WI38 (cell line): ENCODE results near the gene SNAPC4.
"Not testable (repeated sequence)": the region's sequence is repeated elsewhere in the genome, so short reads cannot be mapped to it uniquely, and the experiment has no call there.

Experiments
- H3K4me3 ChIP-seq: 2 replicates; pipeline ENCODE4 v1.5.1; 2011; ENCODE audit warnings: low read depth, mild to moderate bottlenecking, control low read depth, low read length
- TF ChIP-seq, protein P1 (sequence below): IDR thresholded peaks from 2 replicates; pipeline ENCODE4 v1.5.1; 2012; ENCODE audit warnings: low read depth, mild to moderate bottlenecking, control low read depth, low read length

The SNAPC4 gene

DNA sequence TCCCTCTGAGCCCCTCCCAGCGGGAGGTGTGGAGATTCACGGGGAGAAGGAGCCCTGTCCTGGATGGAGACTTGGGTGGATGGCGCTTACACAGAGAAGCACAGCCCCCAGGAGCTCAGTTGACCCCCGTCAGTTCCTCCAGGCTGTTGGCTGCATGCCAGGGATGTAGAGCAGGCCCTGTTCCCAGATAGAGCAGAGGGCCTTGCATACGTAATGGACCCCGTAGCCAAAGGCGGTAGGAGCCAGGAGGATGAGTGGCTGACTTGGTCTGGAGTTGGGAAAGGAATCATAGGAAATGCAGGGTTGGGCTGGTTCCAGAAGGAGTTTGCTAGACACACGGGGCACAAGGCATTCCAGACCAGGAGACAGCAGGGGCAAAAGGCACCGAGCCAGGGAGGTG is 13.0 kb upstream of the SNAPC4 start:
- TF ChIP-seq, protein P1, sequence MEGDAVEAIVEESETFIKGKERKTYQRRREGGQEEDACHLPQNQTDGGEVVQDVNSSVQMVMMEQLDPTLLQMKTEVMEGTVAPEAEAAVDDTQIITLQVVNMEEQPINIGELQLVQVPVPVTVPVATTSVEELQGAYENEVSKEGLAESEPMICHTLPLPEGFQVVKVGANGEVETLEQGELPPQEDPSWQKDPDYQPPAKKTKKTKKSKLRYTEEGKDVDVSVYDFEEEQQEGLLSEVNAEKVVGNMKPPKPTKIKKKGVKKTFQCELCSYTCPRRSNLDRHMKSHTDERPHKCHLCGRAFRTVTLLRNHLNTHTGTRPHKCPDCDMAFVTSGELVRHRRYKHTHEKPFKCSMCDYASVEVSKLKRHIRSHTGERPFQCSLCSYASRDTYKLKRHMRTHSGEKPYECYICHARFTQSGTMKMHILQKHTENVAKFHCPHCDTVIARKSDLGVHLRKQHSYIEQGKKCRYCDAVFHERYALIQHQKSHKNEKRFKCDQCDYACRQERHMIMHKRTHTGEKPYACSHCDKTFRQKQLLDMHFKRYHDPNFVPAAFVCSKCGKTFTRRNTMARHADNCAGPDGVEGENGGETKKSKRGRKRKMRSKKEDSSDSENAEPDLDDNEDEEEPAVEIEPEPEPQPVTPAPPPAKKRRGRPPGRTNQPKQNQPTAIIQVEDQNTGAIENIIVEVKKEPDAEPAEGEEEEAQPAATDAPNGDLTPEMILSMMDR, result no peak

DNA sequence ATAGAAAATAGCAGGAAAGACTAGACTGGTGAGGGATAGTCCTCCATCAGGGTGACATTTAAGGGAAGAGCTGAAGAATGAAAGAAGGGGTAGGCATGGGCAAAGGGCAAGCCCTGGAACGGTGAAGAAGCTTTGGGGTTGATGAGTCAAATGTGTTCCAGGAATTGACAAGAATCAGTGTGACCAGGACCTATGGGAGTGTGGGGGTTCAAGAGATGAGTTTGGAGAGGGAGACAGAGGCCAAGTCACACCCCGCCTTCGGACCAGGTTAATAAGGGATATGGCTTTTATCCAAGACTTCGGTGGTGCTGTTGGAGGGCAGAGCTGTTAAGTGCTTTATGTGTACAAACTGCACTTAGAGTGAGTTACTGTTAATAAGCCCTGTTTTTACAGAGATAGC is 11.4 kb upstream of the SNAPC4 start:
- peak overlapping the region; percentile 97 for H3K4me3 ChIP-seq
- TF ChIP-seq, protein P1, result no peak

More for the DNA sequence above, 13.0 kb upstream of the SNAPC4 start:
- H3K4me3 ChIP-seq, result no peak overlapping the region

DNA sequence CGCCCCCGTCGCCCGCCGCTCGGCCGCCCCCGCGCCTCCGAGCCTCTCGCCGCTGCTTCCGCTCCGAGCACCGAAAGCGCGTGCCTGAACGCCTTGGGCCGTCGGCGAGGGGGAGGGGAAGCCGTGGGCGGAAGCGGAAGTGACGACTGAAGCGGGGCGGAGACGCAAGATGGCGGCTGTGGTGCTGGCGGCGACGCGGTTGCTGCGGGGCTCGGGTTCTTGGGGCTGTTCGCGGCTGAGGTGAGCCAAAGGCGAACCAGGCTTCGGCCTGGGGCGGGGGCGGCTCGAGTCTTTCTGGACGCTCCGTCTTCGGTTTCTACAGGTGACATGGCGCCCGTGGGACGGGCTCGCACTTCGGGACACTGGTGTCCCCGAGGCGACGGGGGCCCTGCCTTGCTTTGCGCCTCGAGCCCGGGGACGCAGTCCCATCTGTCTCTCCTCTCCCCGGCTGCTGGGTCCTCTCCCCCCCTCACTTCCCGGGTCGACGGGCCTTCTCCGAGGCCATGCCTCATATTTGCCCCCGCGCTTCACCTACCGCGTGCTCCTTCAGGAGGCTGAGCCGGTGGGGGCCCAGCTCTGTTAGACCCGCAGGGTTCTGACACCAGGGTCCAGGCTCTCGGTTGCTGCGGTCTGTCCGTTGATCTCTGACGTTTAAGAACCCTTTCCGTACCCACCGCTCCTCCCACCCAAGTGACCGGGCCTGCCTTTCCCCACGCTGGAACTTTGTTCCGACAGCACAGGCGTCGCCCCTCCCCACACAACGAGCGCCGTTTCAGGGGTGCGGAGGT is 10.7 kb upstream of the SNAPC4 start, which contains the start of the genes ENTR1 and PMPCA:
TSS of gene ENTR1 (minus strand) at position 115 of the 788 bp plus-strand sequence. CDS start 217 bp downstream, outside the sequence.
TSS of gene PMPCA (plus strand) at position 159 of the 788 bp plus-strand sequence. CDS start at position 170, 11 bp downstream.
- TF ChIP-seq, protein P1, result no peak
- peak within 1 kb of the TSS; percentile 97 for H3K4me3 ChIP-seq

DNA sequence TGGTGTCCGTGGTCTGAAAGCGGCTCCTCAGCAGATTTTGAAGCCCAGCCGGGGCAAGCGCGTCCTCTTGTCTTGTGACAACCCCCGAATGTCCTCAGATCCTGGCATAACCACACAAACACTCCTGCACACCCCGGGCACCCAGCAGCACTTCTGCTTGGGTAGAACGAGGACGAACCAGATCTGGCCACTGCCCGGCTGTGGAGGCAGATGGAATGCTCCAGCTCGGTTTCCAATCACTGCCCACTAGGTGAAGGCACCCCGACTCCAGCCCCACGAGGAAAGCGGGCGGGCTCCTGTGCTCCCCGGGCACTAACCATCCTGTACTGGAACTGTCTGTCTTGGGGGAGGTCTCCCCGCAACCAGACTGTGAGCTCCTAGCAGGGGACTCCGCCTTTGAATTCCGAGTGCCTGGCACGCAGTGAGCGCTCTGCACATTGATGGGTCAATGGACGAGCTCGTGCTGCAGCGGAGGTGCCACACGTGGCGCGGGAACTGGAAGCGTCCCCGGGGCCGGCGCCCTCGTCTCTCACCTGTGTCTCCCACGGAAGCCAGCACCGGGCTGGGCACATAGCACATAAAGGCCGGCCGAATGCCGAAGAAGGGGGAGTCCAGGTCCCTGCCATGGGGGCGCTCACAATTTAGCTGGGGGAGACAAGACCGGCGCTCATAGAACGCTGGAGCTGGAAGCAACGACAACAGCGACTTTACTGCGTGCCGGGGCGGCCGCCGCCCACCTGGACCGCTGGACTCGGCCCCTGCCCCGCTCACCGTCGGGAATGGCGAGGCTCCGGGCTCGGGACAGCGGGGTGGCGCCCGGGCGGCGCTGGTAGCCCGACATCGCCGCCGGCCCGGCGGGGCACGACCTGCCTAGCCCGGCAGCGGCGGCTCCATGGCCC is 9.8 kb upstream of the SNAPC4 start:
- peak overlapping the region; percentile 97 for H3K4me3 ChIP-seq
- TF ChIP-seq, protein P1, result no peak

DNA sequence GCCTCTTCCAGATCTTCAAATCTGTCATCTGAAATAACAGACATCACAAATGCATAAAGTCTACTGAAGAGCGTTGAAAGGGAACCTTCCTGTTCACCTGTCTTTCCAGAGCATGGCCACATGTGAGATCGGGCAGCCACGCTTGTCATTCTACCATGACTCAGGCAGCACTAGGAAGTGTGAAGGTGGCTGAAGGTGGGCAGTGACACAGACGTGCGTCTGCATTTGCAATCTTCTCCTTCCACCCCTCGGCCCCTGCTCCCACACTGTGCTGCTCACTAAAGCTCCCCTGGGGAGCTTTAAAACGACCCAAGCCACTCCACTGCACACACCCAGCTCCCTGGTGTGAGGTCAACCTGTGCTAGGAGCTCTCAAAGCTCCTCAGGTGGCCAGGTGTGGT is 7.9 kb upstream of the SNAPC4 start:
- H3K4me3 ChIP-seq, result no peak overlapping the region
- TF ChIP-seq, protein P1, result no peak

DNA sequence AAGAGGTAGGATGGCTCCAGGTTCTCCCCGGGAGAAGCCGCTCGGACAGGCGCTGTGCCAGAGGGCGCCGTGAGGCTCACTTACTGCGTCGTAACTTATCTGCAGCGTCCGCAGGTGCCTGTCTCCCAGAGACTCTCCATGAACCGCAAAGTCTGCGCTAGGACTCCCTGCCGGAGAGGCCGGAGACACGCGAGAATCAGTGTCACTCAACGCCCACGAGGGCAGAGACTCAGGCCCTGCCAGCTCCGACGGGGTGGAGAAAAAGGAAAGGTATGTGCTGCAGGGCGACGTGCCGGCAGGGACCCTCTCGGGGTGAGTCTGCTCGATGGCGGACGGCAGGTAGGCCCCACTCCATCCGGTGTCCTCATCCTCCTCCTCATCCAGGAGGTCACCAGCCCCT is 7.1 kb upstream of the SNAPC4 start:
- H3K4me3 ChIP-seq, result not testable (repeated sequence)

DNA sequence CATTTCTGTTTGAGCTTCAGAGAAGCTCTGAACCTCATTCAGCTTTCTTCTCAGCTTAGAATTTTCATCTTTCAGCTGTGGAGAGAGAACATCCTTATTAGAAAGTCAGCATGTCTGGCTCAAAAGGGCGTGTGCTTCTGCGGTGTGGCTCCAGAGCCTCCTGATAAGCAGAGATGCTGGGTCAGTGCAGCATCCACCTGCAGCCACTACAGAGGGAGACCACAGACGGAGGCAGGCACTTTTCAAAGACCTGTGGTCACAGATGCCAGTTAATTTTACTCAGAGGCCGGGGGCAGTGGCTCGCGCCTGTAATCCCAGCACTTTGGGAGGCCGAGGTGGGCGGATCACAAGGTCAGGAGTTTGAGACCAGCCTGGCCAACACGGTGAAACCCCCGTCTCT is 5.9 kb upstream of the SNAPC4 start:
- not testable (repeated sequence) for H3K4me3 ChIP-seq

DNA sequence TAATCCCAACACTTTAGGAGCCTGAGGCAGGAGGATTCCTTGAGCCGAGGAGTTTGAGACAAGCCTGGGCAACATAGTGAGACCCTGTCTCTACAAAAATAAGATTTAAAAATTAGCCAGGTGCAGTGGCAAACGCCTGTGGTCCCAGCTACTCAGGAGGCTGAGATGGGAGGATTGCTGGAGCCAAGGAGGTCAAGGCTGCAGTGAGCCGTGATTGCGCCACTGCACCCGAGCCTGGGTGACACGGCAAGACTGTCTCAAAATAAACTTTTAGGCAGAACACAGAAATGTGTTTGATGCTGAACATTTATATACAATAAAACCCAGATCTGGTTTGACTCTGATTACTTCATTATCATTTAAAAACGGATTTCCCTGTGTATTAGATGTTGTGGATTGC is 5.5 kb upstream of the SNAPC4 start:
- TF ChIP-seq, protein P1, result no peak
- no peak overlapping the region for H3K4me3 ChIP-seq
